Measurements from ENCODE around the gene PHF13.

GRCh38 chr1:6579374-6580118 lies 34.0 kb upstream of the PHF13 start, which contains the start of gene ZBTB48:
- TF ChIP-seq CTCF (IDR thresholded peaks at IDR 0.05; ENCODE audit: poor library complexity) (no peak), EZH2phosphoT487 (IDR thresholded peaks at IDR 0.05; ENCODE audit: low read depth, severe bottlenecking, unreplicated experiment) (no peak), EZH2 (IDR thresholded peaks at IDR 0.05; ENCODE audit: borderline replicate concordance) (no peak)
